ENCODE data around the gene MAP3K20.

The MAP3K20 gene

GRCh38 chr2:173181982-173182381, 106.3 kb downstream of the MAP3K20 start:
- TF ChIP-seq POLR2AphosphoS5 (IDR thresholded peaks at IDR 0.05; ENCODE audit: low read depth, low read length) (no peak), TAF1 (IDR thresholded peaks at IDR 0.05; ENCODE audit: borderline replicate concordance, low read depth, low read length) (no peak), POLR2A (IDR thresholded peaks at IDR 0.05; ENCODE audit: low read depth, low read length) (no peak)
- no peak for FAIRE-seq
- DNase-seq (ENCODE audit: insufficient read length): no peak

- FAIRE-seq (no peak), DNase-seq (ENCODE audit: insufficient read length) (no peak)
- TF ChIP-seq POLR2A (IDR thresholded peaks at IDR 0.05; ENCODE audit: low read depth, low read length) (no peak), TAF1 (IDR thresholded peaks at IDR 0.05; ENCODE audit: borderline replicate concordance, low read depth, low read length) (no peak), POLR2AphosphoS5 (IDR thresholded peaks at IDR 0.05; ENCODE audit: low read depth, low read length) (no peak)
Measured at GRCh38 chr2:173184031-173185004, 108.7 kb downstream of the MAP3K20 start.

- TF ChIP-seq POLR2A (IDR thresholded peaks at IDR 0.05; ENCODE audit: low read depth, low read length): no peak
- no peak for TF ChIP-seq POLR2AphosphoS5 (IDR thresholded peaks at IDR 0.05; ENCODE audit: low read depth, low read length)
- TF ChIP-seq TAF1 (IDR thresholded peaks at IDR 0.05; ENCODE audit: borderline replicate concordance, low read depth, low read length): no peak
- FAIRE-seq (no peak), DNase-seq (ENCODE audit: insufficient read length) (no peak)
Measured at GRCh38 chr2:173185437-173185836, 109.8 kb downstream of the MAP3K20 start.

GRCh38 chr2:173187941-173188788, 112.5 kb downstream of the MAP3K20 start:
- no peak for FAIRE-seq
- TF ChIP-seq TAF1 (IDR thresholded peaks at IDR 0.05; ENCODE audit: borderline replicate concordance, low read depth, low read length) (no peak), POLR2A (IDR thresholded peaks at IDR 0.05; ENCODE audit: low read depth, low read length) (no peak), POLR2AphosphoS5 (IDR thresholded peaks at IDR 0.05; ENCODE audit: low read depth, low read length) (no peak)
- no peak for DNase-seq (ENCODE audit: insufficient read length)

GRCh38 chr2:173191601-173192000, 116.0 kb downstream of the MAP3K20 start:
- no peak for TF ChIP-seq POLR2AphosphoS5 (IDR thresholded peaks at IDR 0.05; ENCODE audit: low read depth, low read length)
- no peak for TF ChIP-seq POLR2A (IDR thresholded peaks at IDR 0.05; ENCODE audit: low read depth, low read length)
- TF ChIP-seq TAF1 (IDR thresholded peaks at IDR 0.05; ENCODE audit: borderline replicate concordance, low read depth, low read length): no peak
- DNase-seq (ENCODE audit: insufficient read length) (no peak), FAIRE-seq (no peak)

GRCh38 chr2:173192071-173192470, 116.4 kb downstream of the MAP3K20 start:
- DNase-seq (ENCODE audit: insufficient read length) (no peak), FAIRE-seq (no peak)
- no peak for TF ChIP-seq POLR2AphosphoS5 (IDR thresholded peaks at IDR 0.05; ENCODE audit: low read depth, low read length)
- TF ChIP-seq POLR2A (IDR thresholded peaks at IDR 0.05; ENCODE audit: low read depth, low read length): no peak
- TF ChIP-seq TAF1 (IDR thresholded peaks at IDR 0.05; ENCODE audit: borderline replicate concordance, low read depth, low read length): no peak

GRCh38 chr2:173193925-173194324, 118.3 kb downstream of the MAP3K20 start:
- TF ChIP-seq POLR2A (IDR thresholded peaks at IDR 0.05; ENCODE audit: low read depth, low read length): no peak
- TF ChIP-seq POLR2AphosphoS5 (IDR thresholded peaks at IDR 0.05; ENCODE audit: low read depth, low read length): no peak
- no peak for TF ChIP-seq TAF1 (IDR thresholded peaks at IDR 0.05; ENCODE audit: borderline replicate concordance, low read depth, low read length)
- DNase-seq (ENCODE audit: insufficient read length): no peak
- FAIRE-seq: no peak

- DNase-seq (ENCODE audit: insufficient read length) (no peak), FAIRE-seq (no peak)
- TF ChIP-seq POLR2AphosphoS5 (IDR thresholded peaks at IDR 0.05; ENCODE audit: low read depth, low read length): no peak
- no peak for TF ChIP-seq TAF1 (IDR thresholded peaks at IDR 0.05; ENCODE audit: borderline replicate concordance, low read depth, low read length)
- TF ChIP-seq POLR2A (IDR thresholded peaks at IDR 0.05; ENCODE audit: low read depth, low read length): no peak
Measured at GRCh38 chr2:173195100-173195499, 119.5 kb downstream of the MAP3K20 start.

- FAIRE-seq: no peak
- no peak for TF ChIP-seq POLR2AphosphoS5 (IDR thresholded peaks at IDR 0.05; ENCODE audit: low read depth, low read length)
- TF ChIP-seq TAF1 (IDR thresholded peaks at IDR 0.05; ENCODE audit: borderline replicate concordance, low read depth, low read length): no peak
- TF ChIP-seq POLR2A (IDR thresholded peaks at IDR 0.05; ENCODE audit: low read depth, low read length): no peak
- no peak for DNase-seq (ENCODE audit: insufficient read length)
Measured at GRCh38 chr2:173196080-173196479, 120.4 kb downstream of the MAP3K20 start.

GRCh38 chr2:173196638-173197037, 121.0 kb downstream of the MAP3K20 start:
- TF ChIP-seq TAF1 (IDR thresholded peaks at IDR 0.05; ENCODE audit: borderline replicate concordance, low read depth, low read length) (no peak), POLR2AphosphoS5 (IDR thresholded peaks at IDR 0.05; ENCODE audit: low read depth, low read length) (no peak), POLR2A (IDR thresholded peaks at IDR 0.05; ENCODE audit: low read depth, low read length) (no peak)
- FAIRE-seq (no peak), DNase-seq (ENCODE audit: insufficient read length) (no peak)

GRCh38 chr2:173198327-173198726, 122.7 kb downstream of the MAP3K20 start:
- no peak for FAIRE-seq
- DNase-seq (ENCODE audit: insufficient read length): no peak
- TF ChIP-seq TAF1 (IDR thresholded peaks at IDR 0.05; ENCODE audit: borderline replicate concordance, low read depth, low read length) (no peak), POLR2A (IDR thresholded peaks at IDR 0.05; ENCODE audit: low read depth, low read length) (no peak), POLR2AphosphoS5 (IDR thresholded peaks at IDR 0.05; ENCODE audit: low read depth, low read length) (no peak)
